IMR-90 (cell line): ENCODE measurements around the gene SYNE2. TPM values are rescaled to one million over a fixed set of nuclear protein-coding genes. Genes with fewer than 3 reads are reported as not detected.

Experiments used
- ATAC-seq: fragments of 200-7000 bp; cut with Tn5 transposase; 2 replicates; pipeline ENCODE4 v1.9.1; 2020; ENCODE audit warnings: low read depth, mild to moderate bottlenecking, moderate library complexity
- BruUV-seq: library from RNA; stranded (reverse); fragments of 400-500 nt; replicated peaks from 2 replicates; lab custom pipeline; 2021; lab: Mats Ljungman, UMichigan
- CTCF ChIA-PET: fragments of 300-600 bp; formaldehyde crosslinking; extraction: SDS; loops from one replicate; lab custom pipeline; 2021; ENCODE audit warnings: antibody characterized with exemption; lab: Yijun Ruan, JAX
- POLR2A ChIA-PET: fragments of 300-600 bp; sonication (Branson Sonifier 250); formaldehyde crosslinking; loops from one replicate; lab custom pipeline; 2022; ENCODE audit warnings: antibody characterized with exemption; ENCODE audit not compliant: unreplicated experiment; lab: Charles Lee
- DNase-seq: peaks from one replicate; pipeline ENCODE4 v3.0.0; 2013
- H2AFZ ChIP-seq: replicated peaks from 2 replicates; pipeline ENCODE3; 2013; ENCODE audit warnings: low read length, mild to moderate bottlenecking; ENCODE audit not compliant: poor library complexity
- H2AK5ac ChIP-seq: 2 replicates; pipeline ENCODE4 v1.6.1; 2013; ENCODE audit warnings: low read depth, low read length, inconsistent platforms
- H2AK9ac ChIP-seq: replicated peaks from 2 replicates; pipeline ENCODE3; 2013; ENCODE audit warnings: mild to moderate bottlenecking, low read depth, low read length, moderate library complexity; ENCODE audit not compliant: poor library complexity
- H2BK120ac ChIP-seq: 2 replicates; pipeline ENCODE4 v1.6.1; 2013; ENCODE audit warnings: low read depth, low read length, inconsistent platforms
- H2BK15ac ChIP-seq: 3 replicates; pipeline ENCODE4 v1.6.1; 2013; ENCODE audit warnings: low read depth, low read length, inconsistent platforms
- H2BK20ac ChIP-seq: 2 replicates; pipeline ENCODE4 v1.6.1; 2013; ENCODE audit warnings: low read depth, mild to moderate bottlenecking, inconsistent platforms, low read length, moderate library complexity
- H2BK5ac ChIP-seq: 2 replicates; pipeline ENCODE4 v1.6.1; 2013; ENCODE audit warnings: mild to moderate bottlenecking, low read depth, low read length, inconsistent platforms; ENCODE audit not compliant: poor library complexity, severe bottlenecking
- H3K14ac ChIP-seq: replicated peaks from 2 replicates; pipeline ENCODE4 v1.6.1; 2013; ENCODE audit warnings: low read depth, low read length, inconsistent platforms
- H3K18ac ChIP-seq: 2 replicates; pipeline ENCODE4 v1.6.1; 2013; ENCODE audit warnings: low read depth, low read length, control low read depth
- H3K23ac ChIP-seq: 2 replicates; pipeline ENCODE4 v1.6.1; 2013; ENCODE audit warnings: low read depth, low read length, inconsistent platforms
- H3K27ac ChIP-seq: 2 replicates; pipeline ENCODE4 v1.5.1; 2013; ENCODE audit warnings: mild to moderate bottlenecking, control low read depth, low read length; ENCODE audit not compliant: insufficient read depth
- H3K27me3 ChIP-seq: 2 replicates; pipeline ENCODE4 v1.6.1; 2013; ENCODE audit warnings: low read length; ENCODE audit not compliant: control insufficient read depth, insufficient read depth
- H3K36me3 ChIP-seq: 2 replicates; pipeline ENCODE4 v1.6.1; 2013; ENCODE audit warnings: low read length, mixed read lengths; ENCODE audit not compliant: control insufficient read depth, insufficient read depth
- H3K4ac ChIP-seq: 2 replicates; pipeline ENCODE4 v1.6.1; 2013; ENCODE audit warnings: low read depth, low read length, inconsistent platforms
- H3K4me1 ChIP-seq: 2 replicates; pipeline ENCODE4 v1.6.1; 2013; ENCODE audit warnings: low read length, mixed read lengths; ENCODE audit not compliant: control insufficient read depth, insufficient read depth
- H3K4me2 ChIP-seq: 2 replicates; pipeline ENCODE4 v1.6.1; 2013; ENCODE audit warnings: low read depth, mild to moderate bottlenecking, control low read depth, low read length, moderate library complexity
- H3K4me3 ChIP-seq: 2 replicates; pipeline ENCODE4 v1.5.1; 2013; ENCODE audit warnings: low read depth, mild to moderate bottlenecking, control low read depth, low read length, moderate library complexity; ENCODE audit not compliant: insufficient read depth
- H3K56ac ChIP-seq: 2 replicates; pipeline ENCODE4 v1.6.1; 2013; ENCODE audit warnings: low read length, inconsistent platforms; ENCODE audit not compliant: insufficient read depth; ENCODE audit errors: extremely low read depth
- H3K79me1 ChIP-seq, 2 experiments: 2 replicates each; pipeline ENCODE4 v1.6.1; 2013; ENCODE audit warnings: low read length in 2 of 2, inconsistent platforms in 1 of 2, low read depth in 1 of 2
- H3K9ac ChIP-seq: 2 replicates; pipeline ENCODE4 v1.6.1; 2013; ENCODE audit warnings: low read depth, low read length, control low read depth
- H3K9me1 ChIP-seq: 2 replicates; pipeline ENCODE4 v1.6.1; 2013; ENCODE audit warnings: low read length, inconsistent platforms; ENCODE audit not compliant: insufficient read depth
- H3K9me3 ChIP-seq: 2 replicates; pipeline ENCODE4 v1.6.1; 2013; ENCODE audit warnings: low read length; ENCODE audit not compliant: control insufficient read depth, insufficient read depth
- H4K20me1 ChIP-seq: 2 replicates; pipeline ENCODE4 v1.6.1; 2013; ENCODE audit warnings: low read length, inconsistent platforms; ENCODE audit not compliant: insufficient read depth
- H4K5ac ChIP-seq: 2 replicates; pipeline ENCODE4 v1.6.1; 2013; ENCODE audit warnings: mild to moderate bottlenecking, low read depth, low read length, control low read depth
- H4K8ac ChIP-seq, 2 experiments: 2 replicates each; pipeline ENCODE4 v1.6.1; 2013; ENCODE audit warnings: low read depth in 2 of 2, low read length in 2 of 2, control low read depth in 1 of 2, inconsistent platforms in 1 of 2
- H4K91ac ChIP-seq: 2 replicates; pipeline ENCODE4 v1.6.1; 2013; ENCODE audit warnings: low read depth, low read length, inconsistent platforms; ENCODE audit not compliant: insufficient read depth
- BHLHE40 ChIP-seq: fragments of 150-350 bp; IDR thresholded peaks from 2 replicates; pipeline ENCODE4 v1.6.1; 2016; ENCODE audit warnings: mild to moderate bottlenecking, low read depth, low read length
- MAFK ChIP-seq: IDR thresholded peaks from 2 replicates; pipeline ENCODE4 v1.6.1; 2012; ENCODE audit warnings: low read depth, low read length, improper control_type of control experiment
- MAZ ChIP-seq: IDR thresholded peaks from 2 replicates; pipeline ENCODE4 v1.6.1; 2012; ENCODE audit warnings: low read depth, mild to moderate bottlenecking, low read length, improper control_type of control experiment, moderate library complexity, borderline replicate concordance
- NFE2L2 ChIP-seq: fragments of 150-350 bp; IDR thresholded peaks from 2 replicates; pipeline ENCODE4 v1.6.1; 2016; ENCODE audit warnings: low read depth, mild to moderate bottlenecking, low read length
- RAD21 ChIP-seq: IDR thresholded peaks from 2 replicates; pipeline ENCODE4 v1.6.1; 2012; ENCODE audit warnings: low read length, improper control_type of control experiment
- RFX5 ChIP-seq: IDR thresholded peaks from 2 replicates; pipeline ENCODE4 v1.8.0; 2012; ENCODE audit warnings: low read depth, mild to moderate bottlenecking, low read length, moderate library complexity
- SMC3 ChIP-seq: fragments of 150-350 bp; IDR thresholded peaks from 2 replicates; pipeline ENCODE4 v1.6.1; 2016; ENCODE audit warnings: low read depth, mild to moderate bottlenecking, antibody characterized with exemption, low read length, moderate library complexity
- dilution Hi-C: fragments of 300-500 bp; cut with HindIII; formaldehyde crosslinking; loops from one replicate; pipeline ENCODE4 v1.14.3; 2018; ENCODE audit warnings: low sequenced_read_pairs; ENCODE audit not compliant: unreplicated experiment
- in situ Hi-C: fragments of 300-500 bp; cut with MboI; formaldehyde crosslinking; loops from 3 replicates; pipeline ENCODE4 v1.14.3; 2019; ENCODE audit warnings: low sequenced_read_pairs, inconsistent platforms, mixed read lengths
- intact Hi-C: fragments of 100-400 bp; cut with micrococcal nuclease; formaldehyde crosslinking; loops from 2 replicates; pipeline ENCODE4 v1.10.0; 2022
- polyA plus RNA-seq, 3 experiments: library from polyadenylated mRNA; depleted of rRNA; stranded (reverse); fragments of >200 nt; gene quantifications; 2 replicates each; pipeline ENCODE4 v1.2.3, GENCODE V29; 2012; ENCODE audit warnings: low replicate concordance in 1 of 3
- total RNA-seq: library from RNA; depleted of rRNA; stranded (reverse); fragments of >200 nt; gene quantifications from 2 replicates; pipeline ENCODE4 v1.2.3, GENCODE V29; 2012
- TF ChIP-seq, protein P1 (sequence below): fragments of 150-350 bp; IDR thresholded peaks from 2 replicates; pipeline ENCODE4 v1.6.1; 2017; ENCODE audit warnings: mild to moderate bottlenecking, antibody characterized with exemption, low read length, low read depth

The SYNE2 gene
- total and polyA plus RNA-seq, 2 of the 4 experiments (the other 2 are of a cell fraction): 5.2 to 28.9 TPM

DNA sequence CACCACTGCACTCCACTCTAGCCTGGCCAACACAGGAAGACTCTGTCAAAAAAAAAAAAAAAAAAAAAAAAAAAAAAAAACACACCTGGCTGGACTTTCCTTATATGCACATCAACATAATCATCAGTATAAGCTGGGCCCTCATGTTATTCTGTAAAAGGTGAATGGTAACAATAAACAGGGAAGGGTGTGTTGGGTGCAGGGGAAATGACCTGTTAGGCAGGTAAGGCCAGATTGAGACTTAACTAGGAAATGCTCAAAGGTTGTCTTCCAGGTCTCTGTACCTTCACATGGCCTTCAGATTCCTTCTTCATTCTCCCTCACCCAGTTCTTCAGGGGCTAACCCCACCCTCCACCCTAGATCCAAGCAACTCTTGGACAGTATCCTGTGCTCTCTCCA is 393.9 kb downstream of the SYNE2 start:
- no peak overlapping the region for H4K8ac ChIP-seq
- H2AK9ac ChIP-seq: no peak overlapping the region
- H2AK5ac ChIP-seq: no peak overlapping the region
- no peak overlapping the region for H3K18ac ChIP-seq
- in situ Hi-C loops: no loop called here
- H3K4me2 ChIP-seq: no peak overlapping the region
- POLR2A ChIA-PET: no interaction called here
- H3K9me1 ChIP-seq: no peaks in the 10 kb centered on the region; the same call in 1 of the 2 replicates
- no peak overlapping the region for H3K23ac ChIP-seq
- no peak overlapping the region for H3K14ac ChIP-seq
- CTCF ChIA-PET: no interaction called here
- H2BK20ac ChIP-seq: no peak overlapping the region
- H2BK5ac ChIP-seq: no peak overlapping the region
- no peaks in the 10 kb centered on the region for H4K20me1 ChIP-seq
- H2BK120ac ChIP-seq: no peak overlapping the region
- H3K9me3 ChIP-seq: no peaks in the 10 kb centered on the region
- H3K36me3 ChIP-seq: no peaks in the 10 kb centered on the region
- no peaks in the 10 kb centered on the region for H3K27me3 ChIP-seq
- DNase-seq (no peak), ATAC-seq (no peak)
- H2AFZ ChIP-seq: no peak overlapping the region
- no peak overlapping the region for H3K27ac ChIP-seq
- H3K9ac ChIP-seq: no peak overlapping the region
- BruUV-seq: no TSS peak
- H2BK15ac ChIP-seq: no peak overlapping the region
- dilution Hi-C loops: no loop called here
- H3K4me1 ChIP-seq: peaks cover 3% of the 10 kb centered on the region; the same call in 1 of the 2 replicates
- TF ChIP-seq MAZ (no peak), RAD21 (no peak), NFE2L2 (no peak), RFX5 (no peak), BHLHE40 (no peak), MAFK (no peak), SMC3 (no peak)
- TF ChIP-seq, protein P1, sequence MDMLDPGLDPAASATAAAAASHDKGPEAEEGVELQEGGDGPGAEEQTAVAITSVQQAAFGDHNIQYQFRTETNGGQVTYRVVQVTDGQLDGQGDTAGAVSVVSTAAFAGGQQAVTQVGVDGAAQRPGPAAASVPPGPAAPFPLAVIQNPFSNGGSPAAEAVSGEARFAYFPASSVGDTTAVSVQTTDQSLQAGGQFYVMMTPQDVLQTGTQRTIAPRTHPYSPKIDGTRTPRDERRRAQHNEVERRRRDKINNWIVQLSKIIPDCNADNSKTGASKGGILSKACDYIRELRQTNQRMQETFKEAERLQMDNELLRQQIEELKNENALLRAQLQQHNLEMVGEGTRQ: no peak
- no peak overlapping the region for H3K4ac ChIP-seq
- no peaks in the 10 kb centered on the region for H3K79me1 ChIP-seq
- no peak overlapping the region for H4K91ac ChIP-seq
- H3K4me3 ChIP-seq: no peak overlapping the region
- H3K56ac ChIP-seq: no peak overlapping the region
- H4K5ac ChIP-seq: no peak overlapping the region
- intact Hi-C loops: no loop called here
